Measurements from ENCODE around the gene TMEM43.
A peak's percentile ranks its signal among the peaks of the same experiment; 100 is the strongest.

TMEM43 gene

GRCh38 chr3:14123308-14124222 is 1.3 kb upstream of the TMEM43 start:
- DNase-seq = no peak

- DNase-seq = peak; percentile 44
These were observed 633 bp upstream of the TMEM43 start for GRCh38 chr3:14124223-14124614.

GRCh38 chr3:14125193-14126016 is 553 bp downstream of the TMEM43 start:
- DNase-seq = no peak

DNA sequence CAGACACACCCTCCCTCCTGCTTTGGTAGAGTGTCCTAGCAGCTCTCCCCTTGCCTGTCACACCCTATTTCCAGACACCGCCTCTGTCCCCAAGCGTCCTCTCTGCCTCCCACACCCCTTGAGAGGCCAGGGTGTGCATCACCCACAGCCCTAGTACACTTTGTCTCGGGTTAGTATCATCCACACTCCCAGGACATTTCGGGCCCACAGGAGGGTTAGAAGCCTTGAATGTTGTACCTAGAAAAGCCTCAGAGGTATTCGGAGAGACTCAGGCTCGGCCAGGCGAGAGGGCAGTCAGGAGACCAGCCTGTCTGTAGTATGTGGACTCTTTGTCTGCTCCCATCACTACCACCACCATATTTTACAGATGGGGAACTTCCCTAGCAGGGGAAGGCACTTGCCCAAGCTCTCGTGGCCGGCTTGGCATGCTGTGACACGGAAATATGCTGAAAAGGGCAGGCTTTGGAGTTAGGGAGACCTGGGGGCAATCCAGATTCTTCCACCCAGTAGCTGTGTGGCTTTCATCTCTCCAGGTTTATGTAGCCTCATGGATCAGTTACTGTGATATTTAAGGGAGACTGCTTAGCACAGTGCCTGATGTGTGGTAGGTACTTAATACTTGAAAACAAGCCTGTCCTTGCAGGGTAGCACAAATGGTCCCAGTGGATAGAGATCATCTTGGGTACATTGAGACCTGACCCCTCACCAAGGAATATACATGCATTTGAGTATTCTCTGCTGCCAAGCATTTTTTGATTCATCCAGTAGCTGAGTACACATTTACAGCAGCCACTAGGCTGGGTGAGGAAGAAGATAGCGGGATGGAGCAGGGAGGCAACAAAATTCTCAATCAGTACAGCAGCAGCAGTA is 1.4 kb downstream of the TMEM43 start:
- DNase-seq = no peak

DNA sequence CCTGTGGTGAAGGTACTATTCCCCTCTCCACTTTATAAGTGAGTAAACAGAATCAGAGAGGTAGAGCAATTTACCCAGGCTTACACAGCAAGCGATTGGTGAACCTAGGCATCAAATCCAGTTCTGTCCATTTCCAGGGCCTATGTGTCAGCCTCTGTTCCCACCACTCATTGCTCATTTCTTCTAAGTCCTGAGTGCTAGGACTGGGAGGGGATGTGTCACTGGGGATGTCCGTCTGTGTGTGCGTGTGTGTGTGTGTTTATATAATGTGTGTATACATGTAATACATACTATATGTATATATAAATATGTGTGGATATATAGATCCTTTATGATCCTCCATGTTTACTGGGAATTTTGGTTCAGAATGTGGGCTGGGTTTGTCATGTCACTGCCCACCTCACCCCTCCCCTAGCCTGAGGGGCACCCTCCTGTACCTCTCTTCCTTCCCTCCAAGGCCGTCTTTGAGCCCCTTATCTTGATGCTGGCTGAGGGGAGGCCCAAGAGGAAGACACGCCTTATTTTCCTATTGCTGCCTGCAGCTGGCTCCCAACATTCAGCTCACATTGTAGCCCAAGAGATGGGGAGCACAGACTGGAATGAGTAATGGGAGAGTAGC is 2.1 kb downstream of the TMEM43 start:
- DNase-seq = no peak

- DNase-seq = no peak
These were observed 2.8 kb downstream of the TMEM43 start for GRCh38 chr3:14127516-14128161.

DNA sequence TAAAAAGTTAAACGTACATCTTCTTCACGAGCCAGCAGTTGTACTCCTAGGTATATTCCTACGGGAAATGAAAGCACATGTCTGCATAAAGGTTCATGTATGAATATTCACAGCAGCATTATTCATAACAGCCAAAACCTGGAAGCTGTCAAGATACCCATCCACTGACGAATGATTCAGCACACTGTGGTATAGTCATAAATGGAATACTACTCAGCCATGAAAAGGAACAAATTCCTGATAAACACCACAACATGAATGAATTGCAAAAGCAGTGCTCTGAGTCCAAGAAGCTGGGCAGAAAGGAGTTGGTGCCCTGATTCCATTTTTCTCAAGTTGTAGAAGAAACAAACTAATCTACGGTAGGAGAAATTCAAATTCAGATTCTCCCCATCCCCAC is 3.9 kb downstream of the TMEM43 start:
- DNase-seq = no peak

DNA sequence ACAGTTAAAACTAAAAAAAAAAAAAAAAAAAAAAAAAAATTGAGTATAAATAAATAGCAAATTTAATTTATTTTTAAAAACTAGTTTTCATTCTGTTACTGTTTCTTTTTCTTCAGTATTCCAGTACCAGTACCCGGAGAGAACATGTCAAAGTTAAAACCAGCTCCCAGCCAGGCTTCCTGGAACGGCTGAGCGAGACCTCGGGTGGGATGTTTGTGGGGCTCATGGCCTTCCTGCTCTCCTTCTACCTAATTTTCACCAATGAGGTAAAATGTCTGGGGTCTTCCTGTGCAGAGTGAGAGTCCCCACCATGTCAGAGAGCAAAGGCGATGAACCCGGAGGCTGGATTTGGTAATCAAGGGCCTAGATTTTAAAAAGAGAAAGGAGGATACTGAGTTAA is 4.4 kb downstream of the TMEM43 start:
- DNase-seq = no peak

DNA sequence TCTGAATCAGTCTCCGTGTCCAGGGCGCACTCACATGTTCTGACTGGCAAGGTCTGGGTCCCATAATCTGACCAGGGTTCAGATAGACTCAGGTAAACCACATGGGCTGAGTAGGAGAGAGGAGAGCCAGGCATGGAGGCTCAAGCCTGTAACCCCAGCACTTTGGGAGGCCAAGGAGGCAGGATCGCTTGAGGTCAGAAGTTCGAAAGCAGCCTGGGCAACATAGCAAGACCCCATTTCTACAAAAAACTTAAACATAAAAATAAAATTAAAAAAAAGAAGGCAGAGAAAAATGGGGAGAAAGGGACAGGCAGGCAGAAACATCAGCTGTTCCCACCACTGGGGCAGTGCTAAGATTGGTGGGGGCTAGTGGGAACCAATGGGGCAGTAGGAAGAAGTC is 5.4 kb downstream of the TMEM43 start:
- DNase-seq = no peak

GRCh38 chr3:14130707-14131106 is 5.9 kb downstream of the TMEM43 start:
- DNase-seq = no peak

- DNase-seq = no peak
These were observed 6.3 kb downstream of the TMEM43 start for GRCh38 chr3:14131134-14131533.

- DNase-seq = no peak
These were observed 7.3 kb downstream of the TMEM43 start for GRCh38 chr3:14132120-14132519.

GRCh38 chr3:14132689-14133088 is 7.8 kb downstream of the TMEM43 start:
- no peak for DNase-seq

GRCh38 chr3:14133188-14133800 is 8.4 kb downstream of the TMEM43 start:
- no peak for DNase-seq

DNA sequence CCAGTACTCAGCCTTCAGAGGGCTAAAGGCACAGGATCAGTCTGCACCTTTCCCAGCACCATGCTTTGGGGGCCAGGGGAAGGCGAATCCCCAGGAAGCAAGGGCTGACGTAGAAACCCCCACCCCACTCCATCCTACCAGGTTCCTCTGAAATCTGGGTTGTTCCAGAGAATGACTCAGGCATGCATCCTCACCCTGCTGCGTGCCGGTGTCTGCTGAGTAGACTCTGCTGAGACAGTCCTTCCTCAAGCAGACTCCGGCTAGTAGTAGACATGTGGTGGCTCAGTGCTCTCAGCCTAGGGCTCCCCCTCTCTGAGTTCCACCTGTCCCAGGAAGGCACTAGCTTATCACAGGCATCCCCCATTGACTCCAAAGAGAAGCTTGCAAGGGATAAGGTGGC is 9.0 kb downstream of the TMEM43 start:
- DNase-seq = no peak

DNA sequence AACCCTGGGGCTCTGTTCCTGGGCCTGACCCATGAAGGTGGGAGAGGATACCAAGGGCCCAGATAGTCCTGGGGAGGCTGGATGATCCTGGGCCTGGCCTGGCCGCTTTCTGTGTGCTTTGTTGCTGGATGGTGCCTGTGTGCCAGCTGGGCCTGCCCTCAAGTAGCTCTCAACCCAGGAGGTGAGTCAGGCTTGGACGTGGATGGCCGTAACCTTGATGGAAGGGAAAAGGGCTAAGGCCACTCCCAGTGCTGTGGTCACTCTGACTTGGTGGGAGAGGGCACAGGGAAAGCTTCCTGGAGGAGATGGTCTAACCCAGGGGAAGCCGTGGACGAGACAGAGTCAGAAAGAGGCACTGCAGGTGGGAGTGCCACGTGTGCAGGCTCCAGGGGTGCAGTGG is 9.4 kb downstream of the TMEM43 start:
- no peak for DNase-seq

GRCh38 chr3:14135581-14135980 is 10.7 kb downstream of the TMEM43 start:
- no peak for DNase-seq

DNA sequence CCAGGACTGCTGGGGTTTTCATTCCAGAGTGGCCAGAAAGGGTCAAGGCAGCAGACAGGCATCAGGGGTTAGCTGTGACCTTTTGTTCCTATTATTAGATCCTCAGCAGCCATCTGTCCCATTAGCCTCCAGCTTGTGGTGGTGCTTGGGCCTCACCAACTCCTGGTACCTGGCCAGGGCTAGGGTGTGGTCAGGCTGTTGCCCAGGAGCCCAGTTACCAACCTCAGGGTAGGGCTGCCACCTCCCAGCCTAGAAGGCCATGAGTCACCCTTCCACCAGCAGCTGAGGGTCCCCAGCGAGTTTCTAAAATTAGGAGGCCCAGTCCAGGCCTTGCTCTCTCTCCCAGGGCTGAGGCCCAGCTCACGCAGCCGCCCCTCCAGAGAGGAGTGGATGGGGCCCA is 12.2 kb downstream of the TMEM43 start:
- DNase-seq = no peak

- DNase-seq = no peak
These were observed 12.6 kb downstream of the TMEM43 start for GRCh38 chr3:14137445-14137844.

DNA sequence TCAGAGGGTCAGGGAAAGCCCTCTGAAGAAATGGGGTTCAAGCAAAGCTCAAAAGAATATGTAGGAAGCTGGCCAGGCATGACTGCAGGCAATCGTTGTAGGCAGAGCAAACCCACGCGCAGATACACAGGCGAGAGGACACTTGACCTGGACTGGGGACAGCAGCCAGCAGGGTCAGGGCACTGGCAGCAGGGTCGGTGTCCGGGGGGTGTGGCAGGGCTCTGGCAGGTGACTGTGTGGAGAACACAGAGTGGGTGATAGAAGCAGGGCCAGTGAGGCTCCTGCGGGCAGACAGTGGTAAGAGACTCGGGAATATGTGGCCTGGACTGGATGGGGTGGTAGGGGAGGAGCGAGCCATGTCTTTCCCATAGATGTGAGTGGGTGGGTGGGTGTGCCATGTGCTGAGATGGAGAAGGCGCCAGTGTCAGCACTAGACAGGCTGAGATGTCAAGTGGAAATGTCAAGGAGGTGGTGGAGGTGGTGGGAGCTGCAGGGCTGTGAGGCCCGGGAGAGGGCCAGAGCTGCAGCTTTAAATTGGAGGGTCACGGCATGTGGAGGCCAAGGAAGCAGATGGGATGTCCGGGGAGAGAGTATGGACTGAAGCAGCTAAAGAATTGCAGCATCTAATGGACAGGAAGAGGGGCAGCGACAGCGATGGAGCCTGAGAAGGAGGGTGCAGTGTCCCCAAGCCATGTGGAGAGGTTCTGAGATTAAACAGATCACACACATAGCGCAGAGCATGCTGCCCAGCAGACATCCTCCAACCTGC is 13.4 kb downstream of the TMEM43 start:
- no peak for DNase-seq

Data from NCI-H2171 treated with DMSO at 0.1 percent for 48 hours (cell line).